Measurements from ENCODE around the gene GJA3. TPM values are rescaled to one million over a fixed set of nuclear protein-coding genes. Genes with fewer than 3 reads are reported as not detected.

The GJA3 gene
- total and polyA plus RNA-seq, 2 donors (not counting 3 experiments of a cell fraction or from before 2014, with no cell fraction given): not detected

DNA sequence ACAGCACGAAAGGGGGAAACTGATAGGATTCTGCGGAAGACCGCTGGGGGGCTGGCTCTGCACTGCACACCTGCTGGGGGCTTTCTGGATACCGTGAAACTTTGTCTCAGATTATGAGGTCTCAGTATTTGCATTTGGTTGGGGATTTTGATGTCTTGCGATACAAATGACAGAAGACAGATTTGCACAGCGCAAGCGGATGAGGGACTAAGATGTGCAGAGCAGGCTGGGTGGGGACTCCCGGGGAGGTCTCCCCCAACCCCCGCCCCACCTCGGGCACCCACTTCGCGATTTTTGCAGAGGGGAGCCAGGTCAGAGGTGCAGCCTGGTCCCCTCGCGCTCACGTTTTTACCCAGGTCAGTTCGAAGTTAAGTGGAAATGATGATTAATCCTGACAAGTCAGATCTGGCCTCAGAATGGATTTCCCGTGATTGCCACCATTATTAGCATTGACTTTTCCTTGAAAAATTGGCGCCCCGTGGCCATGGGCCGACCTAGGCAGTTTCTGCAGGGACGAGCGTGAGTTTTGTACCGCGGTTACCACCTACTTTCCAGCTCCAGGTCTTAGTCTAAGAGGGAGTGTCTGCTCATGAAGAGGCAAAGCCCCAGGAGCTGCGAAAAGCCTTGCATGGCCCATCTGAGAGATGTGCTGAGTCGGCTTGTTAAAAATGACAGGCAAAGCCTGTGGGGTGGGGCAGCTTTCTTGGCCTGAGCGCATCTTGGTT lies 33.2 kb upstream of the GJA3 start:
- DNase-seq (ENCODE audit: low read depth, low spot score) (no peak), FAIRE-seq (peak; percentile 59)
- Histone ChIP-seq H3K4me1 (ENCODE audit: control insufficient read depth, extremely low read depth, insufficient read depth, low read length) (no peaks in the 10 kb centered on the region), H2AFZ (ENCODE audit: low read depth, low read length) (no peak overlapping the region), H3K9me1 (replicated peaks; ENCODE audit: control insufficient read depth, extremely low read depth, insufficient read depth, low read length) (no peaks in the 10 kb centered on the region), H3K36me3 (ENCODE audit: control insufficient read depth in 2 of 2, extremely low read depth in 1 of 2, insufficient read depth in 2 of 2, low read length in 2 of 2) (no peaks in the 10 kb centered on the region), H4K20me1 (replicated peaks; ENCODE audit: control insufficient read depth, extremely low read depth, insufficient read depth, low read length) (no peaks in the 10 kb centered on the region), H3K4me2 (ENCODE audit: insufficient read depth, low read length) (no peak overlapping the region), H3K9ac (replicated peaks; ENCODE audit: extremely low read depth, insufficient read depth, low read length) (no peak overlapping the region), H3K27ac (ENCODE audit: insufficient read depth, low read depth, low read length) (no peak overlapping the region), H3K9me3 (replicated peaks; ENCODE audit: control insufficient read depth, insufficient read depth, low read length) (no peaks in the 10 kb centered on the region), H3K4me3 (replicated peaks in 1 of 3; ENCODE audit: insufficient read depth in 1 of 3, low read depth in 1 of 3, low read length in 3 of 3) (no peak overlapping the region), H3K27me3 (ENCODE audit: control insufficient read depth in 2 of 2, insufficient read depth in 2 of 2, low read length in 2 of 2) (peaks cover 73 to 86% of the 10 kb centered on the region in 2 experiments), H3K79me2 (ENCODE audit: control insufficient read depth, insufficient read depth, low read length) (no peaks in the 10 kb centered on the region)
- POLR2A ChIA-PET: no interaction called here
- BruUV-seq (replicated peaks): no TSS peak
- intact Hi-C loops (cut with micrococcal nuclease): no loop called here
- TF ChIP-seq CTCF (IDR thresholded peaks at IDR 0.05; ENCODE audit: extremely low read depth in 1 of 2, insufficient read depth in 1 of 2, low read depth in 1 of 2, low read length in 2 of 2): no peak
- no peak for TF ChIP-seq MYC (IDR thresholded peaks at IDR 0.05; ENCODE audit: low read depth, low read length)
- no peak for TF ChIP-seq POLR2A (IDR thresholded peaks at IDR 0.05; ENCODE audit: low read depth, low read length)
- TF ChIP-seq POLR2AphosphoS5 (IDR thresholded peaks at IDR 0.05; ENCODE audit: insufficient read depth, low read depth, low read length): no peak
- no peak for TF ChIP-seq JUN (IDR thresholded peaks at IDR 0.05; ENCODE audit: borderline replicate concordance, insufficient read depth, insufficient read length, low read depth)
- TF ChIP-seq GATA2 (IDR thresholded peaks at IDR 0.05; ENCODE audit: insufficient read depth, insufficient read length, low read depth, low read length): no peak
- no peak for TF ChIP-seq FOS (IDR thresholded peaks at IDR 0.05; ENCODE audit: borderline replicate concordance, insufficient read depth, low read length)
- TF ChIP-seq EZH2 (IDR thresholded peaks at IDR 0.05; ENCODE audit: borderline replicate concordance, low read depth, low read length, severe bottlenecking): peak; percentile 75
- CTCF ChIA-PET: interaction anchor here (1.3 to 5.1 kb wide), 2 partner anchors 9 to 732 kb away, joined by 4 to 109 read pairs; no protein-coding TSS in a partner anchor
- dilution Hi-C loops (cut with MboI; ENCODE audit: extremely low pct_ligation_motif_present, low sequenced_read_pairs): no loop called here

Measured in endothelial cell of umbilical vein (primary cell).